Measurements from ENCODE around the gene PA2G4.
"Not testable (repeated sequence)": the region's sequence is repeated elsewhere in the genome, so short reads cannot be mapped to it uniquely, and the experiment has no call there.

PA2G4 gene

DNA sequence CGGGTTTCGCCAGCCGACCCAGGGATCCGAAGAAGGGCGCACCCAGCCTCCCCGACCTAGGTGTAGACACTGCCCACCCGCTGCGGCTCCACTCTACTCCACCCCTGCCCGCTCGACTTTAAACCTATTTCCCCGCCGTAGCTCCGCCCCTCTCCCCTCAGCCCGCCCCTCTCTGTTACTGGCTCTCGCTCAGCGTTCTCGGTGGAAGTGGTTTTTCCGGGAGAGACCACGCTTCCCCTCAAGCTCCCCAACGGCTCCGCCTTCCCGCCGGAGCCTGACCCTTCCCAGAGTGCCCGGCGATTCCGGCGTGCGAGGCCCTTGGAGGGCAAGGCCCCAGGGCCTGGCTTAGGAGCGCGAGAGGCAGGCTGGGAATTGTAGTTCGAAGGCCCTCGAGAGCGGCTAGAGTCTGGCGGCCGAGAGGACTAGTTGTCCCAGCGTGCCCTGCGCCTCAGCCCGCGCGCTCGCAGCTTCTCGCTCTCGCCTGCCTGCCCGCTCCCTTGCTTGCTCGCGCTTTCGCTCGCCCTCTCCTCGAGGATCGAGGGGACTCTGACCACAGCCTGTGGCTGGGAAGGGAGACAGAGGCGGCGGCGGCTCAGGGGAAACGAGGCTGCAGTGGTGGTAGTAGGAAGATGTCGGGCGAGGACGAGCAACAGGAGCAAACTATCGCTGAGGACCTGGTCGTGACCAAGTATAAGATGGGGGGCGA lies at the start of gene PA2G4:
TSS of gene PA2G4 (plus strand) at position 451 of the 706 bp plus-strand sequence. CDS start at position 630, 179 bp downstream.
- DNase-seq (ENCODE audit: low spot score) = peak; percentile 98

DNA sequence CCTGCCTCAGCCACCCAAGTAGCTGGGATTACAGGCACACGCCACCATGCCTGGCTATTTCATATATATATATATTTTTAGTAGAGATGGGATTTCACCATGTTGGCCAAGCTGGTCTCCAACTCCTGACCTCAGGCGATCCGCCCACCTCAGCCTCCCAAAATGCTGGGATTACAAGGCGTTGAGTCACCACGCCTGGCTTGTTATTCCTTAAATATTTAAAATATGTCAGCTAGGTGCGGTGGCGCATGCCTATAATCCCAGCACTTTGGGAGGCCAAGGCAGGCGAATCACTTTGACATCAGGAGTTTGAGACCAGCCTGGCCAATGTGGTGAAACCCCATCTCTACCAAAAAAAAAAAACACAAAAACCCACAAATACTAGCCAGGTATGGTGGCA lies 44.4 kb upstream of the PA2G4 start:
- DNase-seq (ENCODE audit: low spot score) = peak; percentile 65

DNA sequence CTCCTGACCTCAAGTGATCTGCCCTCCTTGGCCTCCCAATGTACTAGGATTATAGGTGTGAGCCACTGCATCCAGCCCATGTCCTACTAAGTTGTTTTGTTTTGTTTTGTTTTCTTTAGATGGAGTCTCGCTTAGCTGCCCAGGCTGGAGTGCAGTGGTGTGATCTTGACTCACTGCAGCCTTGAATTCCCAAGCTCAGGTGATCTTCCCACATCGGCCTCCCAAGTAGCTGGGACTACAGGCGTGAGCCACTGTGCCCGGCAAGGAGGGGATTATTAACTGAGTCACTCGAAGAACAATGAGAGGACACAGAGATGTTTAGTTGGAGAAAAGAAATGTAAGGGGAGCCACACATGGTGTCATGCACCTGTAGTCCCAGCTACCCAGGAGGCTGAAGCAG lies 42.4 kb upstream of the PA2G4 start:
- DNase-seq (ENCODE audit: low spot score) = no peak

DNA sequence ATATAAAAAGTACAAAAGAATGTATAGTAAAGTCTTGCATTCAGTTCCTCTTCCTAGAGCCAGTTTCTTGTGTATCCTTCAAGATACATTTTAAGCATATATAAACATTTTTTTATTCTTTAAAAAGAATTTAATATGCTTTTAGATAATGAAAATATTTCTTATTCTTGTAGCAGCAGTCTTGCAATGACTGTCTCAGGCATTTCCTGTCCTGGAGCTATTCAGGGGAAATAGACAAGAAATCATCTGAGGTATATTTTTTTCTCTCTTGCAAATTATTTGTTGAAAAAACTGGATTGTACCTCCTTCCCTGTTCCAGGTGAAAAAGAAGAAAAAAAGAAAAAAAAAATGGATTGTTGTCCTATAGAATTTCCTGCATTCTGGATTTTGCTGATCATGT lies 41.4 kb upstream of the PA2G4 start:
- no peak for DNase-seq (ENCODE audit: low spot score)

DNA sequence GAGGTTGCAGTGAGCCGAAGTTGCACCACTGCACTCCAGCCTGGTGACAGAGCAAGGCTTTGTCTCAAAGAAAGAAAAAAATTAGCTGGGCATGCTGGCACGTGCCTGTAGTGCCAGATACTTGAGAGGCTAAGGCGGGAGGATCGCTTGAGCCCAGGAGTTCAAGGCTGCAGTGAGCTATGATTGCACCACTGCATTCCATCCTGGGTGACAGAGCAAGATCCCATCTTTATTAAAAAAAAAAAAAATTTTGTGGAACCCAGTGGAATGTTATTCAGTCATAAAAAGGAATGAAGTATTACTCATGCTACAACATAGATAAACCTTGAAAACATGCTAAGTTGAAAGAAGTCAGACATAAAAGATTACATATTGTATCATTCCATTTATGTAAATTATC lies 32.7 kb upstream of the PA2G4 start:
- no peak for DNase-seq (ENCODE audit: low spot score)

DNA sequence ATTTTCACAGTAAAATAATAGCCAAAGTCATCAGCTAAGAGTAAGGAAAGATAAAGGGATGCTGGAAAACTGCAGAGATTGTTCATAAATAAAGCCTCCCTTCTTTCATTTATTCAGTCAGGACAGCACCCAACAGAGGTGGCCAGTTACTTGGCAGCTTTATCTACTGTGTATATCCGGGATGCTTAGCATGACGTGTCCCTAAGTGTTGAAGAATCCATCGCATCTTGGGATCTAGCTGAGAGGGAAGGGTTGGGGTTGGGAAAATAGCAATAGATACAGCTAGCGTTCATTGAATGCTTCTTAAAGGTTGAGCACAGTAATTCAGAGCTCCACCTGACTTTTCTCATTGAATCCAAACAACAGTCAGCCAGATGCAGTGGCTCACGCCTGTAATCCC lies 30.0 kb upstream of the PA2G4 start:
- no peak for DNase-seq (ENCODE audit: low spot score)

DNA sequence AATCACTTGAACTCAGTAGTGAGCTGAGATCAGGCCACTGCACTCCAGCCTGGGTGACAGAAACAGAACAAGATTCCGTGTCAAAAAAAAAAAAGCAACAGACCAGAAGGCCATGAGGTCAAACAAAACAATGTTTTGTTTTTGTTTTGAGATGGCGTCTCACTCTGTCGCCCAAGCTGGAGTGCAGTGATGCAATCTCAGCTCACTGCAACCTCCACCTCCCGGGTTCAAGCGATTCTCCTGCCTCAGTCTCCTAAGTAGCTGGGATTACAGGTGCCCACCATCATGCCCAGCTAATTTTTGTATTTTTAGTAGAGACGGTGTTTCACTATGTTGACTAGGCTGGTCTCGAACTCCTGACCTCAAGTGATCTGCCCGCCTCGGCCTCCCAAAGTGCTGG lies 26.4 kb upstream of the PA2G4 start:
- DNase-seq (ENCODE audit: low spot score) = not testable (repeated sequence)

DNA sequence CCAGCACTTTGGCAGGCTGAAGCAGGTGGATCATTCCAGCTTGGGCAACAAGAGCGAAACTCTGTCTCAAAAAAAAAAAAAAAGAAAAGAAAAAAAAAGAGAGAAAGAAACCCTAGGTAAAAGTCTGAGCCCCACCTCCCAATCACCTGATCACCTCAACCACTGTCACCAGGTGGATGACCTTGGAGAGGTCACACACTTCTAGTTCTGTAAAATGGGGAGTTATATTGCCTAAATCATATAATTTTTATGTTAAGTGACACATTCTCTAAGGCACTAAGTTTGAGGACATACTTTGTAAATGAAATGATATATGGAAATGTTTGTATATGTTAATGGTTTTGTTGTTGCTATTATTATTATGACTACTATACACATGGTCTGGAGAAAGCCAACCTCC lies 25.9 kb upstream of the PA2G4 start:
- DNase-seq (ENCODE audit: low spot score) = no peak

DNA sequence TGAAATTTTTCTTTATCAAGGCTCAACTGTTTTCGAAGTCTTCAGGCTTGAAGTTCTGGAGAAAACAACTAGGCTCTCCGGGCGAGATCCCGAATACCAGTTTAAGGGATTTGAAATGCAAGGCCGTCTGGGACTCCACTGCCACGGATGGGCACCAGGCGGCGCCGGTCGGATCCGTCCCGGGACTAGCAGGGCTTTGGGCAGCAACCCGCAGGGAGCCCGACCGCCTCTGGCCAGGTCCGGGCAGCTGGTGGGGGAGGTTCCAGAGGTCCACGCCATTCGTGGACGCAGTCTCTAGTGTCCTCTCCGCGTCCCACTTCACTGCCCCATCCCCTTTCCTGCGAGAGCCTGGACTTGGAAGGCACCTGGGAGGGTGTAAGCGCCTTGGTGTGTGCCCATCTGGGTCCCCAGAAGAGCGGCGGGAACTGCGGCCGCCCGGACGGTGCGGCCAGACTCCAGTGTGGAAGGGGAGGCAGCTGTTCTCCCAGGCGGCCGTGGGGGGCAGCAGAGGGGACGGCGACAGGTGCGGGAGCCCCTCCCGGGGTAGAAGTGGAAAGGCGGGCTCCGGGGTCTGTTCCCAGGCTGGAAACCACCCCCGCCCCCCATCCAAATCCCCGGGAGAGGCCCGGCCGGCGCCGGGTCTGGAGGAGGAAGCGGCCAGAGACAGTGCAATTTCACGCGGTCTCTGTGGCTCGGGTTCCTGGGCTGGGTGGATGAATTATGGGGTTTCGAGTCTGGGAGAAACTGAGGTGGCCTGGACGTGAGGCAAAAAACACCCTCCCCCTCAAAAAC lies 25.2 kb upstream of the PA2G4 start:
- DNase-seq (ENCODE audit: low spot score) = peak; percentile 93

DNA sequence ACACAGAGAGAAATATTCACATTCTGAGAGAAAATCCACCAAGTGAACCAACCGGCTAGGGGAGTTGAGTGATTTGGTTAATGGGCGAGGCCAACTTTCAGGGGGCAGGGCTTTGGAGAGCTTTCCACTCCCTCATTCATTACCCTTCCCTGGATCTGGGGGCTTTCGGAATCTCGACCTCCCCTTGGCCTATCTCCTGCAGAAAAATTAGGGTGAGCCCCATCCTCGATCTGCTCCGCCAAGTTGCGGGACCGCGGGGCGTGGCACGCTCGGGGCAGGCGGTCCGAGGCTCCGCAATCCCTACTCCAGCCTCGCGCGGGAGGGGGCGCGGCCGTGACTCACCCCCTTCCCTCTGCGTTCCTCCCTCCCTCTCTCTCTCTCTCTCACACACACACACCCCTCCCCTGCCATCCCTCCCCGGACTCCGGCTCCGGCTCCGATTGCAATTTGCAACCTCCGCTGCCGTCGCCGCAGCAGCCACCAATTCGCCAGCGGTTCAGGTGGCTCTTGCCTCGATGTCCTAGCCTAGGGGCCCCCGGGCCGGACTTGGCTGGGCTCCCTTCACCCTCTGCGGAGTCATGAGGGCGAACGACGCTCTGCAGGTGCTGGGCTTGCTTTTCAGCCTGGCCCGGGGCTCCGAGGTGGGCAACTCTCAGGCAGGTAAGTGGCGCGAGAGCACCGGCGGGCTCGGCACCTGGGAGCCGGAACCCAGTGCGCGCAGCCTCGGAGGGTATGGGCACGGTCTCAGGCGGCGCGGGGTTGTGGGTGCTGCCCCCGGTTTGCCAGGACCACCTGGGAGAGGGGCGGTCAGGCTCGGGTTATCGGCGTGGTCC lies 24.4 kb upstream of the PA2G4 start, which contains the start of gene ERBB3:
TSS of gene ERBB3 (plus strand) at position 443 of the 833 bp plus-strand sequence. CDS start at position 579, 136 bp downstream.
- DNase-seq (ENCODE audit: low spot score) = peak; percentile 87

DNA sequence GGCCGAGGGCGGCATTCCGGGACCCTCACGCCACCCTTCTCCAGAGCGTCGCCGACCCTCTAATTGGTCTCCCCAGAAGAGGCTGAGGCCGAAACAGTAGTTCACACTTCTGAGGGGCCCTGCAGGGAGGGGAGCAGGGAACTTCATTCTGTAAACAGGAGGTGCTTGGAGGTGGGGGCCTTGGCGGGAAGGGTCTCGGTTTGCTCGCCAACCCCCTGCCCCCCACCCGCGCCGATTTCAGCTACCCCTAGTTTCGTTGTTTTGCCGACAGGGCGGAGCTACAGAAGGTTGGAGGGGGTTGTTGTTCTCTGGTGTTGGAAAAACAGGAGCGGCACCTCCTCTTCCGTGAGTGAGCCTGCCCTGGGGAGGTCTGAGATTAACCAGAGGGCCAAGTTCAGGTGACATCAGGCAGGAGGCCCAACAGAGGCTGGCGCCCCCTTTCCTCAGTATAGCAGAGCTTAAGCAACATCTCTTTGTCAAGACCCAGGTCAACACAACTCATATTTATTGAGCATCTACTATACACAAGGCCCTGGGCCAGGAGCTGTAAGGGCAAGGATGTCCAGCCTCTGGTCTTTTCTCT lies 23.7 kb upstream of the PA2G4 start:
- no peak for DNase-seq (ENCODE audit: low spot score)

DNA sequence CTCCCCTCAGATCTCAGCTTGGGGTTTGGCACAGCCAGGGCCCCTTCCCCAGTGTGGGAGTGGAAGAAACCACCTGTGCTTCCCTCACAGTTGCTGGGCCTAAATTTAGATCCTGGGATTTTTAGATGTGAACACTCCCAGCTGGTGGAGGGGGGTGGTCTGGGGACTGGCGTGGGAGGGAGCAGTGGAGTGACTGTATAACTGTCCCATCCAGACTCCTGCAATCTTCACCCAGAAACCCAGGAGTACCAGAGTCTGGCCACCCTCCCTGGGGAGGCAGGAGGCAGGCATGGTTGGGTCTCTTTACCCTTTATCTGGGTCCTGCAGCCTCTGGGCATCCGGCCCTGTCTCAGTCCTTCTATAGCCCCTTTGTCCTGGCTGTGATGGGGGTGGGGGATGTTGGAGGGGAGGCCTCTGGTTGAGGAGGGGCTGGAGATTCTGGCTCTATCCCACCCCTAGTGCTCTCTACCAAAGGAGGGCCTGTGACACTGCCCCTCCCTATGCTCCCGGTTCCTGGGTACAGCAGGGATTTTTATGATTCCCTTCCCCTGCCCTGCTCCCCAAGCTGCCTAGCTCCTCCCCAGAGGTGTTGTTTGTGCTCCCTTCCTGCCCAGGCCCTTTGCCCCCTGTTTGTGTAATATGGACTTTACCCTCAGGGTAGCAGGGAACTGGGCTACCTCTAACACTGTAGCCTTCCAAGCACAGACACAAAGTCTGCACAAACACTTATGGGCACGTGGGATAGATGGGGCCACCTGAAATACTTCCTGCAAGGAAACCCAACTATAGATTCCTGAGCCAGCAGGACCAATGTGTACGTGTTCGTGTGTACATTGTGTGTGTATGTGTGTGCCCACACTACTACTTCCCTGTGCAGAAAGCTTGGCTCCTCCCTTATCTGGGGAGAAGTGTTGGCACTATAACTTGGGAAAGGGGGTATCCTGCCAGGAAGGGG lies 22.7 kb upstream of the PA2G4 start:
- DNase-seq (ENCODE audit: low spot score) = no peak

DNA sequence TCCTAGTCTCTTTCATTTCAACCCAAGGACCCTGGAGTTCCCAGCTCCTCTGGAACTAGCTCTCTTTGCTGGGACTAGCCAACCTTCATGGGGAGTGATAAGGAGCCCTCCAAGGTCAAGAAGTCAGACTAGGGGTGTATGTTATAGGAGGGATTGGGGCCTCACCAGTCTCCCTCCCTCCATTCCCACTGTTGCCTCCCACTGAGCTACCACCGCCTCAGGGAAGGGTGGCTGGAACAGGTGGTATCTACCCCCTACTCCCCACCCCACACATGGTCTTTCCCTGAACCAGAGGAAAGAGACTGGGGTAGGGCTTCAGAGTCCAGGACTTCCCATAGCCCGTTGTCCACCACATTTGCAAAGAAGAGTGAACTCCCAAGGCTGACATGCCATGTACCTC lies 22.0 kb upstream of the PA2G4 start:
- no peak for DNase-seq (ENCODE audit: low spot score)

DNA sequence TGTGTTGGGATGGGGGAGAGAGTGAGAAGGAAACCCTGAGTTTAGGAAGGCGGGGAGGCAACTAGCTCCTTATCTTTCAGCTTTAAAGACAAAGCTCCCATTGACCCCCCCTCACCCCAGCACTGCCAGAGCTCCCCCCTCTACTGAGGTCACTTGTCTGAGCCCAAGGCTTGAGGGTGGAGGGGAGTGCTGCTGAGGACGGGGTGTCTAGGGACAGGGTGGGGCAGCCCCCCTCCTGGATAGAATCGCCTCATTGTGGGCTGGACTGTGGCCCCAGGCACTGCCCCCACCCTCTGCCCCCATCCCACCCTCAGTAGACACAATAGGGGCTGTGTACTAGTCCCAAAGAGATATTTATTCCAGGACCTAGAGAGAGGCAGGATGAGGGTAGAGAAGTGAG lies 21.4 kb upstream of the PA2G4 start:
- DNase-seq (ENCODE audit: low spot score) = no peak

DNA sequence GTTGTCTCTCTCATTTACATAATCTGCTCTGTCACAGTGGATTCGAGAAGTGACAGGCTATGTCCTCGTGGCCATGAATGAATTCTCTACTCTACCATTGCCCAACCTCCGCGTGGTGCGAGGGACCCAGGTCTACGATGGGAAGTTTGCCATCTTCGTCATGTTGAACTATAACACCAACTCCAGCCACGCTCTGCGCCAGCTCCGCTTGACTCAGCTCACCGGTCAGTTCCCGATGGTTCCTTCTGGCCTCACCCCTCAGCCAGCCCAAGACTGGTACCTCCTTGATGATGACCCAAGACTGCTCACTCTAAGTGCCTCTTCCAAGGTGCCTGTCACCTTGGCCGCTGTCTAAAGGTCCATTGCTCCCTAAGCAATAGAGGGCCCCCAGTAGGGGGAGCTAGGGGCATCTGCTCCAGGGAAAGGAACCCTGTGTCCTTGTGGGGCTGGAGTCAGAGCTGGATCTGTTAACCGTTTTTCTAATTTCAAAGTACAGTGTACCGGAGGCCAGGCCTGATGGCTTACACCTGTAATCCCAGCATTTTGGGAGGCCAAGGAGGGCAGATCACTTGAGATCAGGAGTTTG lies 19.3 kb upstream of the PA2G4 start:
- DNase-seq (ENCODE audit: low spot score) = no peak

DNA sequence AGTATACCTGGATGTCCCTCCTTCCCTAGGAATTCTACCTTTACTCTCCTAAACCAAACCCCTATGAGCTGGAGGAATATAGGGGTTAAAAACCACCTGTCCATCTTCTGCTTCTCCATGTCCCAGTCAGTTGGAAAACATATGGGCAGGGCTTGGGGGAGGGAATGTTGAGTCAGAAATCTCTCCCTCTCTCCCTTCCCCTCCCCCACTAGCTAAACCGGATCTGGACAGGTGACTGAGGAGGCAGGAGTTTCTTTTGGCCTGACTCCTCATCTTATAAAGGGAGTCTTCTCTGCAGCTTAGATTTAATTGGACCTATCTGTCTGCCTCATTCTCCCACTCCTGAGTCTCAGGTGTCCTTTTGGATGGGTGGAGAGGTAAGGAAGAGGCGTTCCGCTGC lies 18.3 kb upstream of the PA2G4 start:
- DNase-seq (ENCODE audit: low spot score) = no peak

DNA sequence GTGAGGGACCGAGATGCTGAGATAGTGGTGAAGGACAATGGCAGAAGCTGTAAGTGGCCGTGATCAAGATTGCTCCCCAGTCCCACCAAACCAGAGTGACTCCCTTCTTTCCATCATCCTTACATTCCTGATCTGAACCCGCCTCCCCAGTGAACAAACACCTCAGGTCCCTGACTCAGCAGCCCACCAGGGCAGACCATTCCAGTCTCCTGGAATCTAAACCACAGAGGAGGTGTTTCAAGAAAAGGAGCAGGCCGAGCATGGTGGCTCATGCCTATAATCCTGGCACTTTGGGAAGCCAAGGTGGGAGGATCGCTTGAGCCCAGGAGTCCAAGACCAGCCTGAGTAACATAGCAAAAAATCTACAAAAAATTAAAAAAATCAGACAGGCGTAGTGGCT lies 17.8 kb upstream of the PA2G4 start:
- DNase-seq (ENCODE audit: low spot score) = no peak

DNA sequence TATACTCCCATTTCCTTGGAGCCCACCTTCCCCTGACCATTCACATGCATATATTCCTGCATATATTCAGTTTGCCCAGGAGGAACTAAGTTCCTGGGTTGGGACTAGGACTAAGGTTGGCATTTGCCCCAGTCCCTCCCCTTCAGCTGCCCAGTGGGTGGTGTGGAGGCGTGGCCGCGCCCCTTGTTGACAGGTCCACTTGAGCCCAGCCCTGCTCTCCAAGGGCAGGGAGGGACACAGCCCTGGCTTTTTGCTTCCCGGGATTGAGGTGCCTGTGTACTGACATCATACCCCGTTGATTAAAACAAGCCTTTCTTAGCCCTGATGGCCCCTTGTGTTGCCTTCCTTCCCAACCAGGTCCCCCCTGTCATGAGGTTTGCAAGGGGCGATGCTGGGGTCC lies 17.1 kb upstream of the PA2G4 start:
- no peak for DNase-seq (ENCODE audit: low spot score)

DNA sequence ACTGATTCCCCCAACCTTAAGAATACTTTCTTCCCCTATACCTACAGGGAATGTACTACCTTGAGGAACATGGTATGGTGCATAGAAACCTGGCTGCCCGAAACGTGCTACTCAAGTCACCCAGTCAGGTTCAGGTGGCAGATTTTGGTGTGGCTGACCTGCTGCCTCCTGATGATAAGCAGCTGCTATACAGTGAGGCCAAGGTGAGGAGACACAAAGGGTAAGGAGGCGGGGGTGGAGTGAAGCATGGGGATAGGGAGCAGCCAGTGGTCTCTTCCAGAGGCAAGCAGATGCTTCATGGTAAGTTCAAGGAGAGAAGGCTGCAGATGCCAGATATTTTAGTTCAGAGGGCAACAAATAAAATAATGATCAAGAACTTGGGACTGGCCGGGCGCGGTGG lies 6.6 kb upstream of the PA2G4 start:
- no peak for DNase-seq (ENCODE audit: low spot score)

DNA sequence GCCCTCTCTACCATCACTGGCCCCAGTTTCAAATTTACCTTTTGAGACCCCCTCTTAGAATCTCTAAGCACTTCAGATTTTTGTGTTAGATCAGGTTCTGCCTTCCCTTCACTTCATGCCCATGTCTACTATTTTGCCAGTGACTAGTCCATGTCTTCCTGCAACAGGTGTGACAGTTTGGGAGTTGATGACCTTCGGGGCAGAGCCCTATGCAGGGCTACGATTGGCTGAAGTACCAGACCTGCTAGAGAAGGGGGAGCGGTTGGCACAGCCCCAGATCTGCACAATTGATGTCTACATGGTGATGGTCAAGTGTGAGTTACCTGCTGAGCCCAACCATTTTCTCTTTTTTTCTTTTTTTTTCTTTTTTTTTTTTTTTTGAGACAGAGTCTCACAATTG lies 5.8 kb upstream of the PA2G4 start:
- DNase-seq (ENCODE audit: low spot score) = no peak

DNA sequence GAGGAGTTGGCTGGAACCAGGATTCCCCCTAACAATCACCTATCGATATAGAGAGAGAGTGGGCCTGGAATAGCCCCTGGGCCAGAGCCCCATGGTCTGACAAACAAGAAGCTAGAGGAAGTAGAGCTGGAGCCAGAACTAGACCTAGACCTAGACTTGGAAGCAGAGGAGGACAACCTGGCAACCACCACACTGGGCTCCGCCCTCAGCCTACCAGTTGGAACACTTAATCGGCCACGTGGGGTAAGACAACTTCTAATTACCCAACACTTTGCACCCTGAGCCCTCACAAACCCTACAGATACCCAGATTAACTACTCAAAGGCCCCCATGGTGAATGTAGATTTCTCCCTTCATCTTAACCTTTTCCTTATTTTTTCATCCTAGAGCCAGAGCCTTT lies 4.6 kb upstream of the PA2G4 start:
- DNase-seq (ENCODE audit: low spot score) = no peak
